Prostate gland (tissue), 2 donors: Measurements from ENCODE around the gene PLCD3.

ENCODE experiments used
- CTCF ChIP-seq, 4 experiments: fragments of 200-600 bp in 2 of 4; fragments of 450-650 bp in 2 of 4; sonication (generic) in 2 of 4; IDR thresholded peaks; 1 replicate in 3 of 4; 2 replicates in 1 of 4; pipeline ENCODE4 v1.5.1; 2016 to 2019; ENCODE audit warnings: antibody characterized with exemption in 4 of 4, mild to moderate bottlenecking in 2 of 4, moderate library complexity in 2 of 4
- POLR2A ChIP-seq: fragments of 450-650 bp; IDR thresholded peaks from one replicate; pipeline ENCODE4 v1.6.1; 2016; ENCODE audit warnings: antibody characterized with exemption, mild to moderate bottlenecking

GRCh38 chr17:45132320-45132571 is at the start of gene PLCD3:
- TF ChIP-seq CTCF (IDR thresholded peaks at IDR 0.05) (no peak), POLR2A (no peak)
